Stimulated activated CD4-positive, alpha-beta T cell treated with anti-CD3 and anti-CD28 coated beads, Interleukin-1b, Interleukin-23, amount 100 ng/mL, for 4 hours (primary cell): ENCODE measurements around the gene DRD4.

ENCODE experiments used
- DNase-seq, 2 donors: peaks; one replicate each; pipeline ENCODE4 v3.0.0-alpha.2; 2020; ENCODE audit warnings: low read depth in 2 of 2

DRD4 gene

GRCh38 chr11:621838-622237 lies 15.2 kb upstream of the DRD4 start:
- no peak for DNase-seq

- no peak for DNase-seq
Measured at GRCh38 chr11:623349-623869, 13.7 kb upstream of the DRD4 start.

DNA sequence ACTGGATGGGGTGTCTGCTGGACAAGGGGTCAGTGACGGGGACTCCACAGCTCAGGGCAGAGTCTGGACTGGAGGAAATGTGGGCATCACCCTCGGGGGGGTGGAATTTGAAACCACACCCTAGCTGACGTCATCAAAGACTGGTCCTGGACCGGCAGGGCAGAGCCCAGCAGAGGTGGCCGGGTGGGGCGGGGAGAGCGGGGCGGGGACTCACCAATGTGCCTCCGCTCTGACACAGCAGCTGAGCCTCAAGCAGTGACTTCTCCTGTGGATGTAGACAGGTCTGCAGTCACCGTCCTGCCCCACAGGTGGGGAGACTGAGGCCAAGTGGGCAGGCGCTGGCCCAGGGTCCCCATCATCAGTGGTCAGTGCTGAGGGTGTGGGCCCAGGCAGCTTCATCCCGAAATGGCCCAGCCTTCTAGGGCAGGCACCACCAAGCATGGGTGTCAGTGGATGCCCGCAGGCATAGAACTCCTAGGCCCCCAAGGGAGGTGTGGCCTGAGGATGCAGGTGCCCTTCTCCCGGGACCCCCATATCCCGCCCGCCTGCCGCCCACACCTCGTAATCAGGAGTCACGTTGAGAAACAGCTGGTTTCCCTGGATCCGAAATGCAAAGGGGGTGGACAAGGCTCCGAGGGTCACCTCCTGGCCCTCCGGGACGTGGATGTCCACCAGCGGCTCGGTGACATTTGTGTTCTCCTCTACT lies 12.9 kb upstream of the DRD4 start:
- DNase-seq: no peak

- DNase-seq: no peak
Measured at GRCh38 chr11:624705-625635, 12.1 kb upstream of the DRD4 start, which contains the start of gene CDHR5. TSS of gene CDHR5 (minus strand) at chr11:624955. CDS start at chr11:624902, 53 bp downstream.

GRCh38 chr11:625636-626268 lies 11.3 kb upstream of the DRD4 start:
- no peak for DNase-seq

DNA sequence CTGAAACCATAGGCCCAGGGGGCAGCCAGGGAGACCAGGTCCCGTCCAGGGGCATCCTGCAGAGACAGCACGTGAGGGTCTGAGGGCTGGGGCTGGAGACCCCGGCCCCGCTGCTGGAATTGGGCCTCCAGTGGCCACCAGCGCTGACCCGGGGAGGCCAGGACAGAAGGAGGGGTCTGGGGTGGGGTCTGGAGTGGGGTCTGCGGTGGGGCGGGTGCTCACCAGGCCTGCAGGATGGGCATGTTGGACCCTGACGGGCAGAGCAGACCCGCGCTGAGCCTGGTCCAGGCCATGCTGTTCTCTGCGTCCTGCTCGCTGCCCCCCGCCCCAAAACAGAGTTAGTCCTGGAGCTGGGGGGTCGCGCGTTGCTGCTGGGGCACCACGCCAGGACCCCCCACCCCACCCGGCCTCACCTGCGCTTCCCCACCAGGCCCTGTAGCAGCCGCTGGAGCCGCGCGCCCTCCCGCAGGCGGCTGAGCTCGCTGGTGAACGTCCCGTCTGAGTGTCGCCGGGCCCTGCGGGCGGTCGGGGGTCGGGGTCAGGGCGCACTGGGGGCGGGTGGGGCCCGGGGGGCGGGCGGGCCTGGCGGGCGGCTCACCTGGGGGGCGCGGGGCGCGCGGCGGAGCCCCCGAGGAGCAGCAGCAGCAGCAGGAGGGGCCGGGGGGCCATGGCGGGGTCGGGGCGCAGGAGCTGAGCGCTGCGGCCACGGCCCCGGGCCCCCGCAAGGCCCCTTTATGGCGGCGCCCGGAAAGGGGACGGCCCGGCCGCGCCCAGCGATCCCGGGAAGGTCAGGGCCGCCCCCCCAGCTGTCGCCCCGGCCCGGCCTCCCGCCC lies 10.4 kb upstream of the DRD4 start, which contains the start of gene SCT:
SCT (minus strand) TSS at position 707 of the 833 bp plus-strand sequence; CDS start at position 669, 38 bp downstream.
- DNase-seq: no peak

DNA sequence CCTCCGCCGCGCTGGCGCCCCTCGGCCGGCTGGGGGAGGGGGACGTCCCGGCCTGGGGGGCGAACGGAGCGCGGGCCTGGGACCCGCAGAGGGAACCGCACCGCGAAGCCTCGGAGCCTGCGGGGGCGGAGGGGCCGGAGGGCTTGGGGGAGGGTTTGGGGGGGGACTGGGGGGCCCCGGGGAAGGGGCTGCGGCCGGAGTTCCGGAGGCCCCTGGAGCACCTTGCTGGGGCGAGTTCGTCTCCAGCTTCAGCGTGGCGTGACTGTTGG lies 9.8 kb upstream of the DRD4 start:
- no peak for DNase-seq

DNA sequence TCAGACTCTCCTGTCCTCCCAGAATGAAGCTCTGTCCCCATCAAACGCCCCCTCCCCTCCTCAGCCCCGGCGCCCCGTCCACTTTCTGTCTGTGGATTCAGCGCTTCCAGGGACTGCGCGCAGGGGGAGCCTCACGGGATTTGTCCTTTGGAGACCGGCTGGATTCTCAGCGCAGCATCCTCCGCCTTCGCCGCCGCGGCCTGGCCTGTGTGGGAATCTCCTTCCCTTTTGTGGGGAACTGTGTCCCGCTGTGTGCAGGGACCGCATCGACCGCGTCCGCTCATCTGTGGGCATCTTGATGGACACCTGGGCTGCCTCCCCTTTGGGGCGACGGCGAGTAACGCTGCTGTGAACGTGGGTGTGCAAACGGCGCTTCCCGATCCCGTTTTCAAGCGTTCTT lies 9.0 kb upstream of the DRD4 start:
- DNase-seq: no peak

GRCh38 chr11:629237-629583 lies 7.9 kb upstream of the DRD4 start:
- no peak for DNase-seq

GRCh38 chr11:630871-631270 lies 6.2 kb upstream of the DRD4 start:
- no peak for DNase-seq

DNA sequence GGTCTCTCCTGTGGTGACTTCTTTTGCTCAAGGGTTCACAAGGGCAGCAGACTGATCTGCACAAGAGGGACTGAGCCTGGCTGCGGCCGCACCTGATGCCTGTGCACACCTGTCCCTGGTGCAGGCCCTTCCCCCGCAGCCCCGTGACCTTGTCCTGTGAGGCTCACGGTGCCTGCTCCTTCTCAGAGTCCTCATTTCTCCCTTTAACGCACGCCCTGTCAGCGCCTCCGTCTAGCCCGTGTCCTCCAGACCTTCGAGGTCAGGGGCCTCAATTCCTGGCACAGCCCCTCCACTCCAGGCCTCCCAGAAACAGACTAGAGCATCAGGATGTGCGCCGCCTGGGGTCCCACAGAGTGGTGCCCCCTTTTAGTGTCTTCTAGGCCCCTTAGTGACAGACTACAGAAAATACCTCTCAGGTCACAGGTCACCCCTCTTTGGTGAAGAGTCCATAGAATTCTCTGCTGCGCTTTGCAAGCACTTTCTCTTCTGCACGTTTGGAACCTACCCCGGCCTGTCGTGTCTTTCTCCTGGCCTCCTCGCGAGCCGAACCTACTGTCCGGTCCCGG lies 1.0 kb upstream of the DRD4 start:
- DNase-seq: no peak

GRCh38 chr11:637333-637592 lies 194 bp downstream of the DRD4 start:
- no peak for DNase-seq

GRCh38 chr11:637593-638521 lies 788 bp downstream of the DRD4 start:
- no peak for DNase-seq

- DNase-seq: no peak
Measured at GRCh38 chr11:638631-639331, 1.7 kb downstream of the DRD4 start.

- DNase-seq: no peak
Measured at GRCh38 chr11:639332-639955, 2.4 kb downstream of the DRD4 start.

- DNase-seq: no peak
Measured at GRCh38 chr11:640021-640706, 3.1 kb downstream of the DRD4 start.

- no peak for DNase-seq
Measured at GRCh38 chr11:641806-642370, 4.8 kb downstream of the DRD4 start.

- DNase-seq: no peak
Measured at GRCh38 chr11:643366-643765, 6.3 kb downstream of the DRD4 start.
